Ecto neural progenitor cell (in vitro differentiated cells): ENCODE results near the gene REEP1.
"Not testable (repeated sequence)": the region's sequence is repeated elsewhere in the genome, so short reads cannot be mapped to it uniquely, and the experiment has no call there.

ENCODE experiments used
- DNase-seq: peaks from one replicate; pipeline ENCODE4 v3.0.0-alpha.2; 2018; ENCODE audit warnings: low spot score

Gene REEP1

DNA sequence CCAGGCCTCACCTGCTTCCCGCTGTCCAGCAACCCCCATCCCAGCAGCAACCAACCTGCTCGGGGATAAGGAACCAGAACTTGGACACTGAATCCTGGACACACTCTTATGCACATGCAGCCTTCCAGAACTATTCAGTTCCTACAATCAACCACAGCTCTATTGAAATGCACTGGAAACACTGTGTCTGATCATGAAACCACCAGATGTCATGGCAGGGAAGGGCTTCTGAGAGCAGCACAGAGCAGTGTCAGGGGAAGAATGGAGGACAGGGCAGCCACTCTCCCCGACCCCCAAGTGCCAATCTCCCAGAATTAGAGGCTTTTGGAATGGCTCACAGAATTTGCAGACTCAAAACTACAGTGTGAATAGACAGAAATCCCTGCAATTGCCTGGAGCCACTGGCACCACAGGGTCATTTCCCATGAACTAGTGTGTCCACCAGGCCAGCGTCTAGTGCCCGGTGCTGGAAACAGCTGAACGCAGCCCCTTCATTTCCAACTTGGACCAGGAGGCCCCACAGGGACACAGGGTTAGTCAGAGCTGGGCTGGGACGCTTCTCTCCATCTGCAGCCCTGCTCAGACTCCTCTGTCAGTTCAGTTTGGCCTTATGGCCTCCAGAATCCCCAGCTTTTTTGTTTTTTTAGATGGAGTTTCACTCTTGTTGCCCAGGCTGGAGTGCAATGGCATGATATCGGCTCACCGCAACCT lies 112.6 kb downstream of the REEP1 start:
- DNase-seq, result no peak

DNA sequence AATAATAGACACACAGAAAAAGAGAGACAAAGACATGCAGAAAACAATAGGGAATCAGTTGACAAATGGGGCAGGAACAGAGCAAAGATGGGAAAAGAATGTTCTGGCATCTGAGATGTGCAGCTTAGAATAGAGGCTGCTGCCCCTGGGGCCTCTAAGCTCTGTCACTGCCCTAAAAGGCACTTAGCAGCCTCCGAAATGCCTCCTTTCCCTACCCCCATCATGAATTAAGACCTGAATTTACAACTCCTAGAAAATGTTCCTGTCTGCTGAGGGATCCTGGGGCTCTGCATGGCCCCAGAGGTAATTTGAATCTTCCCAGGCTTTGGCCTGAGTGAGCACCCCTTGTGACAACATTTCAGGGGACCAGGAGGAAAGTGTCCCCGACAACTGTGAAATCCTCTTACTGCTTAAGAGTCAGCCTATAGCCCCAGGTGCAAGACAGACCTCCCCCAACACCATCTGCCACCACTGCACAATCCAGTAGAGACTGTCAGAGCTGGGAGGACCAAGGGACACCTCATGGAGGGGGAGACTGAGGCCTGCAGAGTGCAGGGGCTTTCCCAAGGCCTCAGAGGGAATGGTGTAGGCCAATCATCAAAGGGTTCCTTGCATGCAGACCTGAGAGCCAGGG lies 113.4 kb downstream of the REEP1 start:
- DNase-seq, result peak; percentile 43

DNA sequence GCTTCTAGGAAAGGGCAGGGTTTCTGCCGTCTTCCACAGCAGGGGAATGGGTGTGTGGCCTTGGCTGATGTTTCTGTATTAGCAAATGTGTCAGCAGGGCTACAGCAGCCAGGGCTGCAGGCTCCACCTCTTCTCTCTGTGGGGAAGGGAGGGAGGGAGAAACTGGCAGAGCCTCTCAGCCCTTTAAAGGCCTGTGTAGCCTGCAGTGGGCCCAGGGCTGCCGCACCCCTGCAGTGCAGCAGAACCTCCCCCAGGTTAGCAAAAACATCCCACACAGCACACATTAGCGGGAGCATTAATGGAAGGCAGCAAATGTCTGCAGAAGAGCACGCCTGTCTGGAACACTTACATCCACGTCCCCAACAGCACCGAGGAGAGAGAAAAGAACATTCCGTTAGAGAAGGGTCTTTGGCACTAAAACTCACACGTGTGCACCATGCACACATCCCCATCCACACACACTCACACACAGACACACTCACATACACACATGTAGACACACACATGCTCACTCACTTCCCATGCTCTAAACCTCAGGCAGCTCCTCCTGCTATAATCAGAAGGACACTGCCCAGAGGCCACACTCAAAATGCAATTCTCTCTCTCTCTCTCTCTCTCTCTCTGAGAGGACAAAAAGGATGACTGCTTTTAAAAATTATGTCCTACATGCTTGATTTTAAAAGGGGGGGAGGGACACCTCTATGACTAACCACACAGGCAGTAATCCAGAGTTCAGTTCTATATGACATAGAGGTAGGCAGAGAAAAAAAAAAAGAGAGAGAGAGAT lies 114.1 kb downstream of the REEP1 start:
- DNase-seq, result peak; percentile 49

DNA sequence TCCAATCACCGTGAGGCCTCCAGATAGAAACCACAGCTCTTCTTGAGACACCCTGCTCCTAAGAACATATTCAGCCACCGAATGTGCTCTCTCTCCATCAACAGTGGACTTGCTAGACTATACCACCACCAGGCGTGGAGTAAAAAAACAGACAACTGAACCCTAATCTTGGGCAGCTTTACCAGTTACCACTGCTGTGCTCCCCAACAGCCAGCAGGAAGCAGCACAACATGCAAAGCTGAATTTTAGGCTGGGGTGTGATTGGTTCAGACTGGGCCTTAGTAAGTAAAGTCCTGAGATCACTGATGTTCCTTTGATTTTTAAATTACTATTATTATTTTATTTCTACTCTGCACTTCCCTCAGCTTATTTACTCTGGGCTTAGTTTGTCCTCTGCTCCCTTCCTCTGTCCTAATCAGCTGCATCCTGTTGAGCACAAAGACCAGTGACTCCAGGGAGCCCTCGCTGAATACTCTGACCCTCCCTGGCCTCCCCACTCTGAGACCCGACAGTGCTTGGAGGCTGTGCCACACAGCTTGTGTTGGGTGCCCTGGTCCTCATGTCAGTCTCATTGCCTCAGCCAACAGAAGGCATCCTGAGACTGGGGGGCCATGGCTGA lies 116.3 kb downstream of the REEP1 start:
- peak; percentile 73 for DNase-seq

DNA sequence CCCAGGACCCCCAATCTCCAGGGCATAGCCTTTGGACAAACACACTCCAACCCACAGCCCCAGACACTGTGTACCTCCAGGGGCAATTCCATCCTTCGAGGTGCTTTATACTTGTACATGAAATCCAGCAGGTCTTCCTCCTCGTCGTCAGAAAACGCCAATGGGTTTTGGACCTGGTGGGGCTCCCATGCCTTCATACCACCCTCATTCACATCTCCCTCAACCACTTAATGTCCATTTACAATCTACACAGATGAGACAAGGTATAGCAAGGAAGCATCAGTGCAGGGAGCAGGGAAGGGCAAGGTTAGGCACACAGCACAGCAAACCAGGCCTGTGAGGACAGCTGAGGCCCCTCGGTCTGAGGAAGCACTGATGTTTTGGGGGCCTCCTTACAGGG lies 117.5 kb downstream of the REEP1 start:
- DNase-seq, result no peak

DNA sequence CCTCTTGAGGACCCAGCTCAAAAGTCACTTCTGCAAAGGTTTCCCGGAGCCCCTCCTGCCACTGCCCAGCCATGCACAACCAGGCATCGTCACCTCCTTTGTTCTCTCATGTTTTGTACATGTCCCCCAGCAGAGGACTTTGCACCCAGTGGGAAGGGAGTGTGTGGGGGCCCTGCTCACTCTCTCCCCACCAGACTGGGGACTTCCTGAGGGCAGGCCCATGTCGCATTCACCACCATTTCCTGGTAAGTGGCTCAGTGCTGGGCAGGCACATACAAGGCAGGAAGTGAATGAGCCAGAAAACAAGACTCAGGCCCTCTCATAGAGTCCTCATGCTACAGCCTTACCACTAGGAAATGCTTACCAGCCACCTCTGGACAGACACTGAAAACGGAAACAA lies 119.3 kb downstream of the REEP1 start:
- no peak for DNase-seq

DNA sequence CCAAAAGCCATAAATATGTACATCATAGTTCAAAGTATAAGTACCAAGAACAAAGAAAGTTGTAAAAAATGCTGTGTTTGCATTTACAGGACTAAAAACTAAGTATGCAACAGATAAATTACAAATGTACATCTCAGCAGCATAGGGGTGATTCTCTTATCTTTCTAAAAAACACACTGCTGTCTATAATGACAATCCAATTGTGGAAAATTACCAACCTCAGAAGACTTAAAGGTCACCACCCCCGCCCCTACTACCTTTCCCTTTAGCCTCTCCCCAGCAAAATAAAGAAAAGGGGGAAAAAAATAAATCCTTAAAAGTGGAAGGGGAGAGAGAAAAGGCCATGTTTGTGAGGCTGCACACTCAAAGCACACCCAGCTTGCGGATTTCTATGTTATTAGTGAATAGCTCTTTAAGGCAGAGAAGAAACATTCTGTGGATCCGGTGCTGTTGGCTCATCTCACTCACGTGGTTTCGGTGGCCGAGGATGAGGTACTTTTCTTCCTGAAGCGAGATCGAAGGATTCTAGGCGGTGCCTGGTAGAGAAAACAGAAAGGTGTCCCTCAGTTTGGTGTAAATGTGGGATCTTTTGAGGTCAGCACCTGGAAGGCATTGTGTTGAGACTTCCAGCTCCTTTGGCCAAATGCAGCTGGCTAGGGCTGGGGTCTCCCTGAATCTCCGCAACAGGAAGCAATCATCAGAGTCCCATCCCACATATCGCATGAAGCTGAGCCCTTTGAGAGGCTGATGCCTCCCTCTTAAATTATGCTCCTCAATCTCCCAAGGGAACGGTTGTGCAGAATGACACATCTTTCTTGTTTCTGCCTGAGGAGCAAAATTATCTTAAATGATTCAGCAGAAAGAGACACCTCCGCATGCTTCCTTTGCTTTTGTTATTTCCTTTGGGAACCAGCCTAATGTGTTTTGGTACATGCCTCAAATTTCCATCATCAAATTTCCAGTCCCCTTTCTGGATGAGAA lies 120.6 kb downstream of the REEP1 start:
- no peak for DNase-seq

DNA sequence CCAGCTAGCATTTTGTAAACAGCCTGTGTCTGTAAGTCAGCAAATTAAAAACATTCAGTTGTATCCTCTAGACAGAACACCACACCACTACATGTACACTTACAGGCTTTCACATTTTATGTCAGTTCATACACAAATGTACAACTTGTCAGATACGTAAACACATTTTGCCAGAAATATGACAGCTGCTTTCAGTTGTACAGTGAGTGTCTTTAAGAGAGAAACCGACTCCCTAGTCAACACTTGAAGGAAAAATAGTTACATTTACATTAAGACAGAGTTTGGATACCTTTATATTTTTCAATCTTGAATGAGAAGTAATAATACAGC lies 123.0 kb downstream of the REEP1 start:
- no peak for DNase-seq

DNA sequence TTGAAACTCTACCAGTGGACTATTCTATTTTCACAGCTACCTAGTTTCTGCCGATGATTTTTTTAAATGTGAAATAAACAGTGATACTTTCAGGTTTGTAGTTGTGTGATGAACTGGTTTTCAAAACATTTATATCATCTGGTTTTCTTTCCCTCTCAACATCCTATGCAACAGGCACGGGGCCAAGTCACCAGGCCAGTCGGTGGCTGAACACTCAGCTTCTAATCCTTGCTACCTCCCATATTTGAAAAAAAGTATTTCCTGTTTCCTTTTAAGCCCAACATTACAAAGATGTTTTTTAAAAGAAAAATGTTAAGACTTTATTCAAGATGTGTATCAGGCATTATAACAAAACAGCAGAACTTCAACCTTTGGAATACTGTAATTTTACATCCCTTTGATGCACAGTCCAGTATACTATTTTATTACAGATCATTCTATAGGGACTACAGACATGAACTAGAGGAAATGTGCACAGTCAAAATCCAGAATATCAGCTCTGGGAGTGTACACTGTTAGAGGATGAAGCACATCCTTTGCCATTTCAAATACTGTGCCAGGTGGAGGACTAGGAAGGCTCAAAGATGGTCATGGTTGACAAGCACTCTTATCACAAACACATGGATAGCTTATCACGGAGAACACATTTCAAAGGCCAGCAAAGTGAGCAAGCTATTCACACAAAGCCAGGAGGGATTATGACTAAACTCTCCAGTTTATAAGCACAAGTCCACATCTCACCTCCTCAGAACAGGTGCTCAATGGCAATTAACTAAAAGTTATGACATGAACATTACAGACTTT lies 123.5 kb downstream of the REEP1 start:
- DNase-seq, result no peak

DNA sequence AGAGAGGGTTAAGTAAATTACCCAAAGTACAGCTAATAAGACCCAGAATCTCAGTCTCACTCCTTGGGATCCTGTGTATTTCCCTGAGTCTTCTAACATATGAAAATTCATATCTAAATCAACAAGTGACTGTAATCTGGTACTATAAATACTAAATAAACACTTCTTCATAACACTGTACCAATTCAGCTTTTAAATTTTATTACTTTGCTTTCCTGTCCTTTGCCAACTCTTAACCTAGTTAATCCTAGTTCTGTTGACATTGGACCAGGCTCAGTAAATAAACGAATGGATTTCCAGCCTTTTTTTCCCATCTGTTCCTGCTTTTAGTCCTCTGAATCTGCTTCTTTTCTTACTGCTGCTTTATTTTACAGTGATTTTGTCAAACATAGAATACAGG lies 124.4 kb downstream of the REEP1 start:
- DNase-seq, result no peak

DNA sequence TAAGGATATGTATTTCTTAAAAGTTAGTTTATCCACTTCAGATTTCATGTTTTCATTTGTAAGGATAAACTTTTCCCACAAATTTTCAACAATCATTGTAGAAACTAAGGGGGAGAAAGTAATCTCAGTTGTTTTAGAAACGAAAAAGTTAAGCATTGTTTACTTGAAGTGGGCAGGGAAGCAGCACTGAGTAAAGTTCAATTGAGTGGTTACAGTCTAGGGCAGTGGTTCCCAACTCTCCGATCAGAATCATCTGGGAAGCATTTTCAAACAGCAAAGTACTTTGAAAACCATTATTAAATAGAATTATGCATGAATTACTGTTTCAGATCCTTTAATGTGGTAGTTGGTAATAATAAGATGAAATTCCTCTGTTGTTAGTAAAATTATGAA lies 125.6 kb downstream of the REEP1 start:
- no peak for DNase-seq

DNA sequence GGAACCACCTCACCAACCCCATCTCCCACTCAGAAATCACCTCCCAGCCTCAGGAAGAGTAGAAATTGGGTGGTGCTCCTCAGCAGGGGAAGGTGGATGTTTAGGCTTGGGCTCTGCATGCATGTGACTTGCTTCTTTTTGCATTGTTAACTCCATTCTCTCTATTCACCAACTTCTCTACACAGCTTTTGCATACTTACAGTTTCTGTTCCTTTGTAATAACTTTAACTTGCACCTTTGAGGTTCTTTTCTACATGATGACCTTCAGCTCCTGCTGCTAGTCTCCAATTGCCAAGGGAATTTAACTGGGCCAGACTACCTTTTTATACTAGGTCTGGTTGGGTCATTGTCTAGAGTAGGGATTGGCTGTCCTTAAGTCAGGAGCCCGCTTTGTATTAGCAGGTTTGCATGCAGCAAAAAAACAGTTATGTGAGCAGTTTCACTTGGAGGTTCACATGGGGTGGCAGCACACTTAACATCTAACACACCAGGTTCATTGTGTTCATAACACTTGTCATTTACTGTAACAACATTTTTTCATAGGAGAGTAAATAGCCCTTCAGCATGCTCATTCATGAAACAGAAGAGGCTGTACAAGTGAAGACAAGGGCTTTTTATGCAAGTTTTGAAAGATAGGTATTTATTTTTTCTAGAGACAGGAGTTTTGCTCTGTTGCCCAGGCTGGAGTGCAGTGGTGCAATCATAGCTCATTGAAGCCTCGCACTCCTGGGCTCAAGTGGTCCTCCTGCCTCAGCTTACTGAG lies 126.2 kb downstream of the REEP1 start:
- DNase-seq, result no peak

DNA sequence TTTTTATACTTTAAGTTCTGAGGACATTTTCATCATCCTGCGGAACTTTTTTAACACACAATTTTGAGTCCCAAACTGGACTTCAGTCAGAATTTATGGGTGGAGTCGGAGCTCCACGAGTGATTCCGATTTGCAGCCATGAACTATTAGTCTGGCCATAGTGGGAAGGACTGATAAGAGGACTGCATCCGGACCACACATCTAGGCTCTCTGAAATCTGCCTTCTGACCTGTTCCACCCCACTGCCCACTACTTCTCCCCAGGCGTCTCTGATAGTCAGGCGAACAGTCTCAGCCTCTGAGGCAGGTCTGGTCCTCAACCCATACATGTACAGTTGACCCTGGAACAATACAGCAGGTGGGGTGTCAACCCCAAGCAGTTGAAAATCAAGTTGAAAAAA lies 133.0 kb downstream of the REEP1 start:
- no peak for DNase-seq

DNA sequence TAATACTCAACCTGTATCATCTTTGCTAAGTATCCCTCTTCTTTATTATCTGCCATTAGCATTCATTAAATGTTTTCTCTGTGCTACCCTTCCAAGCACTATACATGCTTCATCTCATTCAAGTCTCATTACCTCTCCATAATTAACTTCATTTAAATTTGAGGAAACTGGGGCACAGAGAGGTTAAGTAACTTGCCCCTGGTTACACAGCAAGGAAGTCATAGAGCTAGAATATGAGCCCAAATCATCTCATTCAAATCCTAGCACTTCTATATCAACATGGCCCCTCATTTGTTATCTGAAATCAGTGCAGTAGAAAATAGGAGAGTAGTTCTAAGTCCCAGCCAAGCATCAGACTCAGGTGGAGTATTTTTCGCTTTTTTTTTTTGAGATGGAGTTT lies 133.8 kb downstream of the REEP1 start:
- DNase-seq, result no peak

DNA sequence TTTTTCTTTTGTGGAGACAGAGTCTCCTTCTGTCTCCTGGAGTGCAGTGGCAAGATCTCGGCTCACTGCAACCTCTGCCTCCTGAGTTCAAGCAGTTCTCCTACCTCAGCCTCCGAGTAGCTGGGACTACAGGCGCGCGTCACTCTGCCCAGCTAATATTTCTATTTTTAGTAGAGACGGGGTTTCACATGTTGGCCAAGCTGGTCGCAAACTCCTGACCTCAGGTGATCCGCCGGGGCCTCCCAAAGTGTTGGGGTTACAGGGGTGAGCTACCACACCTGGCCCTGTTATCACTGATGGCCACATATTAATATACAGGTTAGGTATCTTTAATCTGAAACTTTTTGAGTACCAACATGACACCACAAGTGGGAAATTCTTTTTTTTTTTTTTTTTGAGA lies 134.7 kb downstream of the REEP1 start:
- no peak for DNase-seq

DNA sequence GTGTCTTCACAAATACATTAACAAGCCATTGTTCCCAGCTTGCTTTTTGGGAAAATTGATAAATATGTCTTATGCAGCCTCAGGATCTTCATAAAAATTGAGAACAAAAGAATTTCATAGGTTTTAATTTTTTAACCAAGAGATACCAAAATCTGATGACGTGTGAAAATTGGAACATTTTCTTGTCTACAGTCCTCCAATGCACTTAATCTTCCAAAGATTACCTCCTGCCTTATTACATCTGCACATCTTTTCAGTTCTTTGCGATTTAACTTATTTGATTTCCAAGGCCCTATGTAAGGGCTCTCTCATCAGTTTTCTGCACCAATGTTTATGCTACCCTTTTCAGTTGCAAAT lies 135.1 kb downstream of the REEP1 start:
- DNase-seq, result no peak

DNA sequence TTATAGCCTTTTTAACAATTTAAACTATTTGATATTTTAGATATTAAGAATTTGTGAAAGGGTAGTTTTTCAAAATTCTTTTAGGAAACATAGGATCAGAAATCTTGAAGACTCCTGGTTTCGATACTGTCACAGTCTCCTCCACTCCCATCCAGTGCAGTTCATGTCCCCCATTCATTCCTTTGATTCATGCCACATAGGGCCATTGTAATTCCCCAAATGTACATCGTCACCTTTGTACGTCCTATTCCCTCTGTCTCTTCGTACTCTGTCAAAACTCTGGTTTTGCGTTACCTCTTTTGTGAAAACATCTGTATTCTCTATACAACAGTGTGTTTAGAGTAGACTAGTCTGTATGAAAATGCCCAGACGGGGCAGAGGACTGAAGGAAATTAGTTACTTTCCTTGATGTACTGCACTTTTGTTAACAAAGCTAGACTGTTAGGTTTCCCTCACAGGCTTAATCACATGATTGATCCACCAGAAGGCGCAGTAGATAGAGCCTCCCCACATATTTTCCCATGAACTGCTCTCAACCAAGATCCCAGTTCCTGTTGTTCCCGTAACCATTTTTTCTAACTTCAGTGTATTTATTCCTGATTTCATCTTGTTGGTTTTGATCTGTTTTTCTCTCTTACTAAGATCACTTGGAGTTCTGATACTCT lies 135.6 kb downstream of the REEP1 start:
- no peak for DNase-seq

DNA sequence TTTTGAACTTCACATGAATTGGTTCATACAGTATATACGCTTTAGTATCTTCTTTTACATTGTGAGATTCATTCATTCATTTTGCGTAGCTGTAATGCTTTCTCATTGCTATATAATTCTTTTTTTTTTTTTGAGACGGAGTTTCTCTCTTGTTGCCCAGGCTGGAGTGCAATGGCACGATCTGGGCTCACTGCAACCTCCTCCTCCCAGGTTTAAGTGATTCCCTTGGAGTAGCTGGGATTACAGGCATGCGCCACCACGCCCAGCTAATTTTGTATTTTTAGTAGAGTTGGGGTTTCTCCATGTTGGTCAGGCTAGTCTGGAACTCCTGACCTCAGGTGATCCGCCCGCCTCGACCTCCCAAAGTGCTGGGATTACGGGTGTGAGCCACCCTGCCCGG lies 136.9 kb downstream of the REEP1 start:
- DNase-seq, result not testable (repeated sequence)

DNA sequence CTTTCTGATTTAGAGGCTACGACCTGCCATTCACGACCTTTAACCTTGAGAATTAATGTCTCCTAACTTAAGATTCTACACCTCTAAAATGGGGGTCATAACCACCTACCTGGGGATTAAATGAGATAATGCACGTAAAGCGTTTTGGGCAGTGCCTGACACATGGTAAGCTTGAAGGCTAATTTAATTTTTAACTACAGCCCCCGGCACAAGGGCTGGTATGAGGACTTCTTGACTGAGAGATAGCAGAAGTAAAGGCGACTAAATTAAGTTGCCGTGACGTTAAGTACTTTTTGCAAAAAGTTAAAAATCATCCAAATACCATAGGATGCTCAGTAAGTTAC lies 137.6 kb downstream of the REEP1 start:
- DNase-seq, result no peak
